Sigmoid colon (tissue), 3 donors: Measurements from ENCODE around the gene SMTNL1.

Source experiments
- CTCF ChIP-seq, 4 experiments: fragments of 450-650 bp in 3 of 4; fragments of 200-600 bp in 1 of 4; IDR thresholded peaks; one replicate each; pipeline ENCODE4 v1.5.1; 2016 to 2019; ENCODE audit warnings: antibody characterized with exemption in 4 of 4, mild to moderate bottlenecking in 3 of 4, moderate library complexity in 2 of 4
- POLR2A ChIP-seq, 2 donors: fragments of 450-650 bp; IDR thresholded peaks; one replicate each; pipeline ENCODE4 v1.6.1; 2016; ENCODE audit warnings: antibody characterized with exemption in 2 of 2, mild to moderate bottlenecking in 2 of 2, moderate library complexity in 2 of 2

GRCh38 chr11:57513911-57514537, 23.4 kb upstream of the SMTNL1 start:
- TF ChIP-seq CTCF (IDR thresholded peaks at IDR 0.05) (no peak), POLR2A (IDR thresholded peaks at IDR 0.05) (no peak)
